NCI-H1048 (cell line): ENCODE measurements around the gene ZNF761.
A peak's percentile ranks its signal among the peaks of the same experiment; 100 is the strongest.
"Not testable (repeated sequence)": the region's sequence is repeated elsewhere in the genome, so short reads cannot be mapped to it uniquely, and the experiment has no call there.

Experiments
- DNase-seq: peaks from one replicate; lab custom pipeline; 2025; lab: John Stamatoyannopoulos, UW

The ZNF761 gene

GRCh38 chr19:53460131-53460721 is 28.4 kb downstream of the ZNF761 start:
- DNase-seq: not testable (repeated sequence)

- DNase-seq: no peak
Measured at GRCh38 chr19:53461866-53462265, 30.1 kb downstream of the ZNF761 start.

GRCh38 chr19:53462861-53463260 is 31.1 kb downstream of the ZNF761 start:
- no peak for DNase-seq

- DNase-seq: no peak
Measured at GRCh38 chr19:53463263-53463662, 31.5 kb downstream of the ZNF761 start.

GRCh38 chr19:53466726-53467484 is 35.1 kb downstream of the ZNF761 start:
- no peak for DNase-seq

GRCh38 chr19:53467485-53468262 is 35.9 kb downstream of the ZNF761 start, which contains the start of gene ZNF813:
ZNF813 (plus strand) TSS chr19:53467733; CDS start chr19:53483823, 16,090 bp downstream.
- peak; percentile 68 for DNase-seq

- not testable (repeated sequence) for DNase-seq
Measured at GRCh38 chr19:53468628-53469027, 36.8 kb downstream of the ZNF761 start.

- no peak for DNase-seq
Measured at GRCh38 chr19:53471916-53472315, 40.1 kb downstream of the ZNF761 start.

GRCh38 chr19:53474832-53475231 is 43.0 kb downstream of the ZNF761 start:
- not testable (repeated sequence) for DNase-seq

GRCh38 chr19:53475470-53475869 is 43.7 kb downstream of the ZNF761 start:
- not testable (repeated sequence) for DNase-seq

- DNase-seq: not testable (repeated sequence)
Measured at GRCh38 chr19:53483751-53484150, 52.0 kb downstream of the ZNF761 start.

- no peak for DNase-seq
Measured at GRCh38 chr19:53485046-53486004, 53.5 kb downstream of the ZNF761 start.

- DNase-seq: no peak
Measured at GRCh38 chr19:53492153-53492552, 60.4 kb downstream of the ZNF761 start.

- DNase-seq: not testable (repeated sequence)
Measured at GRCh38 chr19:53497311-53498023, 65.7 kb downstream of the ZNF761 start.

- not testable (repeated sequence) for DNase-seq
Measured at GRCh38 chr19:53498024-53498395, 66.2 kb downstream of the ZNF761 start.

GRCh38 chr19:53503151-53503550 is 71.4 kb downstream of the ZNF761 start:
- not testable (repeated sequence) for DNase-seq

- not testable (repeated sequence) for DNase-seq
Measured at GRCh38 chr19:53503671-53504364, 72.0 kb downstream of the ZNF761 start.

GRCh38 chr19:53504365-53504703 is 72.5 kb downstream of the ZNF761 start:
- not testable (repeated sequence) for DNase-seq

GRCh38 chr19:53504885-53505284 is 73.1 kb downstream of the ZNF761 start:
- DNase-seq: no peak

GRCh38 chr19:53506728-53507127 is 74.9 kb downstream of the ZNF761 start:
- DNase-seq: no peak
